ENCODE measurements around the gene AMY2A. TPM values are rescaled to one million over a fixed set of nuclear protein-coding genes. Genes with fewer than 3 reads are reported as not detected.
"Not testable (repeated sequence)": the region's sequence is repeated elsewhere in the genome, so short reads cannot be mapped to it uniquely, and the experiment has no call there.

The AMY2A gene
- not detected in 2 replicates for total RNA-seq (2011; cell fraction: chromatin; rRNA removed; ENCODE audit: low replicate concordance)
- not detected in 2 replicates for total RNA-seq (2011; cell fraction: nucleolus; rRNA removed)
- not detected in 2 replicates for total RNA-seq (2011; cell fraction: nucleoplasm; rRNA removed)
- total RNA-seq (2014; rRNA removed): not detected in 2 replicates
- total RNA-seq (2014; rRNA removed; fragmentation: Illumina TruSeq; extraction: Trizol): not detected in 2 replicates
- not detected in 2 replicates for total RNA-seq (2015; rRNA removed; fragmentation: Illumina TruSeq; extraction: Trizol)
- total RNA-seq (2021): 0.33 and 0.65 TPM in 2 replicates
- polyA plus RNA-seq (2011; rRNA removed): not detected in 2 replicates
- not detected in 2 replicates for polyA plus RNA-seq (2011; cell fraction: cytosol; rRNA removed)
- polyA plus RNA-seq (2011; cell fraction: nucleus; rRNA removed): not detected in 2 replicates
- not detected in 2 replicates for polyA plus RNA-seq (2012)
- not detected in 2 replicates for polyA plus RNA-seq (2014; fragmentation: Illumina TruSeq; extraction: Trizol)
- polyA plus RNA-seq (2014; fragmentation: Nextera tagmentation; extraction: Ambion mirVana): not detected
- not detected in 2 replicates for polyA plus RNA-seq (2014; rRNA removed)
- polyA minus RNA-seq (2011; rRNA and poly(A)+ RNA removed): not detected in 2 replicates
- not detected in 2 replicates for polyA minus RNA-seq (2011; cell fraction: cytosol; rRNA and poly(A)+ RNA removed)
- not detected in 2 replicates for polyA minus RNA-seq (2011; cell fraction: nucleus; rRNA and poly(A)+ RNA removed)
- not detected for Bru-seq, nascent RNA
- not detected for BruChase-seq, experiment 1, labeled RNA remaining after a 2-hour chase
- not detected for BruChase-seq, experiment 2, labeled RNA remaining after a 6-hour chase
- long read RNA-seq, experiment 1: 0 reads
- long read RNA-seq, experiment 2: 0 reads
- long read RNA-seq, experiment 3: 0 reads

- H3K27ac ChIP-seq (ENCODE audit: extremely low read depth, low read depth, low read length); H3K4me1 ChIP-seq (replicated peaks in 1 of 2; ENCODE audit: control insufficient read depth in 2 of 2, insufficient read depth in 2 of 2, low read length in 2 of 2); H3K4me3 ChIP-seq; H3K36me3 ChIP-seq (ENCODE audit: control insufficient read depth, insufficient read depth, low read length); intact Hi-C loops (cut with micrococcal nuclease); H3K27me3 ChIP-seq (ENCODE audit: control insufficient read depth in 2 of 2, insufficient read depth in 2 of 2, low read length in 2 of 2); H2AFZ ChIP-seq (ENCODE audit: low read depth, low read length); H4K20me1 ChIP-seq (replicated peaks; ENCODE audit: control insufficient read depth, insufficient read depth, low read length); in situ Hi-C loops (cut with MboI); BruUV-seq (replicated peaks); CTCF ChIA-PET (ENCODE audit: low intra/inter-chr PET ratio); POLR2A ChIA-PET; H3K4me2 ChIP-seq (ENCODE audit: insufficient read depth, low read length); DNase-seq (ENCODE audit: extremely low read depth in 1 of 4, low spot score in 3 of 4); FAIRE-seq; H3K9me1 ChIP-seq (ENCODE audit: control insufficient read depth, insufficient read depth, low read length); H3K9me3 ChIP-seq (replicated peaks; ENCODE audit: control insufficient read depth, insufficient read depth, low read depth, low read length); H3K79me2 ChIP-seq (ENCODE audit: control insufficient read depth, insufficient read depth, low read length); H3K9ac ChIP-seq (ENCODE audit: insufficient read depth in 1 of 2, low read depth in 2 of 2, low read length in 2 of 2); ATAC-seq: not testable (repeated sequence)
- WGBS (ENCODE audit: insufficient coverage, low coverage, missing lambda C conversion rate): 4% methylated on average over 3 of the region's 3 CpGs
Observed at GRCh38 chr1:103616994-103617477, at the start of gene AMY2A. Gene AMY2A (plus strand): TSS chr1:103617427. CDS start chr1:103617441, 14 bp downstream.

- H3K9me3 ChIP-seq (replicated peaks; ENCODE audit: control insufficient read depth, insufficient read depth, low read depth, low read length): no peaks in the 10 kb centered on the region
- no peaks in the 10 kb centered on the region for H3K27me3 ChIP-seq (ENCODE audit: control insufficient read depth in 2 of 2, insufficient read depth in 2 of 2, low read length in 2 of 2)
- CTCF ChIA-PET (ENCODE audit: low intra/inter-chr PET ratio): no interaction called here
- H3K4me2 ChIP-seq (ENCODE audit: insufficient read depth, low read length): no peak overlapping the region
- WGBS (ENCODE audit: insufficient coverage, low coverage, missing lambda C conversion rate): 0% methylated on average over 7 of the region's 7 CpGs
- H3K27ac ChIP-seq (ENCODE audit: extremely low read depth, low read depth, low read length): no peak overlapping the region
- FAIRE-seq (no peak), ATAC-seq (no peak), DNase-seq (ENCODE audit: extremely low read depth in 1 of 4, low spot score in 3 of 4) (no peak)
- no peaks in the 10 kb centered on the region for H3K4me1 ChIP-seq (replicated peaks in 1 of 2; ENCODE audit: control insufficient read depth in 2 of 2, insufficient read depth in 2 of 2, low read length in 2 of 2)
- H2AFZ ChIP-seq (ENCODE audit: low read depth, low read length): no peak overlapping the region
- no TSS peak for BruUV-seq (replicated peaks)
- H3K9me1 ChIP-seq (ENCODE audit: control insufficient read depth, insufficient read depth, low read length): no peaks in the 10 kb centered on the region
- POLR2A ChIA-PET: no interaction called here
- in situ Hi-C loops (cut with MboI): no loop called here
- H3K36me3 ChIP-seq (ENCODE audit: control insufficient read depth, insufficient read depth, low read length): no peaks in the 10 kb centered on the region
- intact Hi-C loops (cut with micrococcal nuclease): no loop called here
- H3K9ac ChIP-seq (ENCODE audit: insufficient read depth in 1 of 2, low read depth in 2 of 2, low read length in 2 of 2): no peak overlapping the region
- no peaks in the 10 kb centered on the region for H3K79me2 ChIP-seq (ENCODE audit: control insufficient read depth, insufficient read depth, low read length)
- H3K4me3 ChIP-seq: no peak overlapping the region
- no peaks in the 10 kb centered on the region for H4K20me1 ChIP-seq (replicated peaks; ENCODE audit: control insufficient read depth, insufficient read depth, low read length)
- no peak for TF ChIP-seq ERF (CRISPR knock-in tag; IDR thresholded peaks at IDR 0.05)
- no peak for TF ChIP-seq RBM17 (IDR thresholded peaks at IDR 0.05; ENCODE audit: borderline replicate concordance, low read depth, low read length)
- no peak for TF ChIP-seq PHTF2 (CRISPR knock-in tag; IDR thresholded peaks at IDR 0.05)
- no peak for TF ChIP-seq ZNF174 (CRISPR knock-in tag; IDR thresholded peaks at IDR 0.05)
- TF ChIP-seq RNF219 (CRISPR knock-in tag; IDR thresholded peaks at IDR 0.05): no peak
- no peak for TF ChIP-seq IRF2 (CRISPR knock-in tag; IDR thresholded peaks at IDR 0.05)
- no peak for TF ChIP-seq MECOM (CRISPR knock-in tag; IDR thresholded peaks at IDR 0.05)
- TF ChIP-seq ETV6 (IDR thresholded peaks at IDR 0.05; ENCODE audit: borderline replicate concordance in 1 of 2, low read depth in 2 of 2, low read length in 1 of 2): no peak
- TF ChIP-seq ETV6 (CRISPR knock-in tag; IDR thresholded peaks at IDR 0.05; ENCODE audit: borderline replicate concordance): no peak
Observed at GRCh38 chr1:103569493-103569892, 47.7 kb upstream of the AMY2A start.

Data from K562 (cell line).